ENCODE results near the gene SOX30.
A peak's percentile ranks its signal among the peaks of the same experiment; 100 is the strongest.

SOX30 gene

GRCh38 chr5:157671592-157672330 is 19.5 kb upstream of the SOX30 start:
- in situ Hi-C loops (cut with MboI; ENCODE audit: low pct_unique_long_range_greater_than_20kb, low sequenced_read_pairs, unreplicated experiment), result no loop called here
- no peak for TF ChIP-seq CTCF (IDR thresholded peaks at IDR 0.05; ENCODE audit: extremely low read depth, insufficient read depth, missing control alignments)
- DNase-seq (ENCODE audit: low spot score), result no peak

GRCh38 chr5:157670662-157671591 is 18.7 kb upstream of the SOX30 start, which contains the start of gene C5orf52:
TSS of gene C5orf52 (plus strand) at chr5:157671533. CDS start at chr5:157671615, 82 bp downstream.
- in situ Hi-C loops (cut with MboI; ENCODE audit: low pct_unique_long_range_greater_than_20kb, low sequenced_read_pairs, unreplicated experiment), result no loop called here
- DNase-seq (ENCODE audit: low spot score), result peak; percentile 66

GRCh38 chr5:157669701-157670097 is 17.5 kb upstream of the SOX30 start:
- no peak for DNase-seq (ENCODE audit: low spot score)
- in situ Hi-C loops (cut with MboI; ENCODE audit: low pct_unique_long_range_greater_than_20kb, low sequenced_read_pairs, unreplicated experiment), result no loop called here

More at GRCh38 chr5:157670662-157671591, 18.7 kb upstream of the SOX30 start, which contains the start of gene C5orf52:
- no peak for TF ChIP-seq CTCF (IDR thresholded peaks at IDR 0.05; ENCODE audit: extremely low read depth, insufficient read depth, missing control alignments)

GRCh38 chr5:157668356-157668755 is 16.1 kb upstream of the SOX30 start:
- DNase-seq (ENCODE audit: low spot score), result no peak
- in situ Hi-C loops (cut with MboI; ENCODE audit: low pct_unique_long_range_greater_than_20kb, low sequenced_read_pairs, unreplicated experiment), result no loop called here
- TF ChIP-seq CTCF (IDR thresholded peaks at IDR 0.05; ENCODE audit: extremely low read depth, insufficient read depth, missing control alignments), result no peak

More at GRCh38 chr5:157669701-157670097, 17.5 kb upstream of the SOX30 start:
- TF ChIP-seq CTCF (IDR thresholded peaks at IDR 0.05; ENCODE audit: extremely low read depth, insufficient read depth, missing control alignments), result no peak

- in situ Hi-C loops (cut with MboI; ENCODE audit: low pct_unique_long_range_greater_than_20kb, low sequenced_read_pairs, unreplicated experiment), result no loop called here
- DNase-seq (ENCODE audit: low spot score), result no peak
- no peak for TF ChIP-seq CTCF (IDR thresholded peaks at IDR 0.05; ENCODE audit: extremely low read depth, insufficient read depth, missing control alignments)
Measured at GRCh38 chr5:157665467-157666070, 13.3 kb upstream of the SOX30 start.

All from GM13977 (cell line).